HEK293T (cell line): ENCODE data around the gene ANTXRL.
"Not testable (repeated sequence)": the region's sequence is repeated elsewhere in the genome, so short reads cannot be mapped to it uniquely, and the experiment has no call there.

ENCODE experiments used
- CTCF ChIA-PET: fragments of 350-600 bp; formaldehyde crosslinking; extraction: SDS; loops from one replicate; lab custom pipeline; 2021; ENCODE audit warnings: antibody characterized with exemption, inconsistent platforms; lab: Yijun Ruan, JAX
- POLR2A ChIA-PET: fragments of 350-600 bp; formaldehyde crosslinking; extraction: SDS; loops from one replicate; lab custom pipeline; 2020; ENCODE audit warnings: antibody characterized with exemption, inconsistent platforms; lab: Yijun Ruan, JAX
- DNase-seq: peaks from one replicate; pipeline ENCODE4 v3.0.0; 2012; ENCODE audit warnings: mixed read lengths; ENCODE audit errors: extremely low spot score
- ARNT ChIP-seq: fragments of 450-650 bp; IDR thresholded peaks from 2 replicates; pipeline ENCODE4 v1.6.1; 2017; ENCODE audit warnings: mild to moderate bottlenecking
- BHLHE40 ChIP-seq: fragments of 450-650 bp; IDR thresholded peaks from 2 replicates; pipeline ENCODE4 v1.6.1; 2016; ENCODE audit warnings: mild to moderate bottlenecking, moderate library complexity, borderline replicate concordance
- CTBP1 ChIP-seq: fragments of 450-650 bp; IDR thresholded peaks from 2 replicates; pipeline ENCODE4 v1.6.1; 2016; ENCODE audit warnings: borderline replicate concordance
- ELF4 ChIP-seq: fragments of 450-650 bp; IDR thresholded peaks from 2 replicates; pipeline ENCODE4 v1.6.1; 2017; ENCODE audit warnings: antibody characterized with exemption
- FOXA1 ChIP-seq: fragments of 450-650 bp; IDR thresholded peaks from 2 replicates; pipeline ENCODE4 v1.6.1; 2016; ENCODE audit warnings: mild to moderate bottlenecking
- FOXK2 ChIP-seq: fragments of 450-650 bp; IDR thresholded peaks from 2 replicates; pipeline ENCODE4 v1.6.1; 2016; ENCODE audit warnings: mild to moderate bottlenecking
- FOXM1 ChIP-seq: fragments of 450-650 bp; IDR thresholded peaks from 2 replicates; pipeline ENCODE4 v1.6.1; 2017; ENCODE audit warnings: mild to moderate bottlenecking, borderline replicate concordance
- HDGF ChIP-seq: fragments of 450-650 bp; IDR thresholded peaks from 2 replicates; pipeline ENCODE4 v1.6.1; 2017; ENCODE audit warnings: antibody characterized with exemption, borderline replicate concordance
- L3MBTL2 ChIP-seq: fragments of 450-650 bp; conservative IDR thresholded peaks from 2 replicates; pipeline ENCODE4 v1.6.1; 2016; ENCODE audit warnings: mild to moderate bottlenecking
- LEF1 ChIP-seq: fragments of 450-650 bp; IDR thresholded peaks from 2 replicates; pipeline ENCODE4 v1.6.1; 2017; ENCODE audit warnings: mild to moderate bottlenecking, borderline replicate concordance
- NFRKB ChIP-seq: fragments of 450-650 bp; IDR thresholded peaks from 2 replicates; pipeline ENCODE4 v1.6.1; 2016; ENCODE audit warnings: mild to moderate bottlenecking, moderate library complexity
- SP1 ChIP-seq: fragments of 450-650 bp; IDR thresholded peaks from 2 replicates; pipeline ENCODE4 v1.6.1; 2017
- SUZ12 ChIP-seq: fragments of 450-650 bp; IDR thresholded peaks from 2 replicates; pipeline ENCODE4 v1.6.1; 2016; ENCODE audit warnings: mild to moderate bottlenecking
- TARDBP ChIP-seq: fragments of 450-650 bp; IDR thresholded peaks from 2 replicates; pipeline ENCODE4 v1.6.1; 2016
- ZNF384 ChIP-seq: fragments of 450-650 bp; IDR thresholded peaks from 2 replicates; pipeline ENCODE4 v1.6.1; 2016
- TF ChIP-seq, protein P1 (sequence below): fragments of 450-650 bp; IDR thresholded peaks from 2 replicates; pipeline ENCODE4 v1.6.1; 2016

Gene ANTXRL

DNA sequence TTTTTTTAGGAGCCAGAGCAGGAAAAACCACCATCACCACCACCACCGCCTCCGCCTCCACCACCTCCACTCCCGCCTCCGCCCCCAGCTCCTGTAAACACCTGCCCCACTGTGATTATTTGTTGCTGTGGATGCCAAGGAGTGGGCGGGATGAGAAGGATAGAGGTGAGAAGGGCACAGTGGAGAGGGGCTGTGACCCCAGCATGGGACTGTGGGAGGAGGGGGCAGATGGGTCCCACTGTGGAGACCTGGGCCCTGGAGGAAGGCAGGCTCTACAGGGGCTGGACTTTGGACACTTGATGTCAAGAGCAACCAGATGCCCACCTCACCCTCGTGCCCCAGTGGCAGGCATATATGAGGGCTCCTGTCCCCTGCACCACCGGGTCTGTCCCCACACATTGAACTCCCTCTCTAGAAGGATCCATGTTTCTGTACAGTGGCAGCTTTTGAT lies 24.7 kb downstream of the ANTXRL start:
- no peak for TF ChIP-seq SP1
- ChIA-PET POLR2A (no interaction called here), CTCF (no interaction called here)
- DNase-seq: no peak

DNA sequence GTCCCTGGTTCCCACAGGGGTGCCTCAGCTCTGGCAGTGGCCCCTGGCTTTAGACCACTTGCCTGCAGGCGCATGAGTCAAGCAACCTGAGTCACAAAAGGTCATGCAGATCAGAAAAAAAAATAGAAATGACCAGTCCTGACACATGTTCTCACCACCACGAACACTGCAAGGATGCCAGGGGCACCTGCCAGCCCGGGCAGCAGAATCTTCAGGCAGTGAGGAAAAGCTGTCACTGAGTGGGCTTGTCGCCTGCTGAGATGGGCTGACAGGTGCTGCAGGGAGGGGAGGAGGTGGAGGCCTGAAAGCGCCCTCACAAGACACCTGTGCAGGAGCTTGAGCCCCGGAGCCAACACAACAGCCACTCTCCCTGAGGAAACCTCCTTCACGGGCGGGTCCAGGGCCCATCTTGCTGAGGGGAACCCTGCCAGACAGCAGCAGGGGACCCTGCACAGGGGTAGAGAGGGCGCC lies 25.2 kb downstream of the ANTXRL start:
- POLR2A ChIA-PET, CTCF ChIA-PET, DNase-seq: not testable (repeated sequence)

DNA sequence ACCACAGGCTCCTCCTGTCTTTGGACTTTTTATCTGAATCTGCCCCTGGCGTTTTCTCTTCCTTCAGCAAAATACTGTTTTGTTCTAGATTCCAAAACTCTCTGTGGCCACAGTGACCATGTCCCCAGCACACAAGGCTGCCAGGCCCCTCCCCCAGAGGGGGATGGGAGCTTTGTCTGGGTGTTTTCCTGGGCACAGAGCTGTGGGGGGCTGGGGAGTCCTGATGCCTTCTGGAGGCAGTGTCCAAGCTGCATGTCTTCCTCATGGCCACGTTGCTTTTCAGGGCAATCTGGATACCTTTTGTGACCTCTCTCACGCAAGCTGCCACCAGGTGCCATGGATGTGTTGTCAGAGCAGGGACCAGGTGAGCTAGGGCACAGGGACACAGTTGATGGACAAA lies 26.2 kb downstream of the ANTXRL start:
- POLR2A ChIA-PET: no interaction called here
- DNase-seq: no peak
- TF ChIP-seq FOXA1 (no peak), SUZ12 (no peak), LEF1 (no peak), CTBP1 (no peak), SP1 (no peak), FOXK2 (no peak), NFRKB (no peak), BHLHE40 (no peak), ARNT (no peak), HDGF (no peak), FOXM1 (no peak), ZNF384 (no peak), L3MBTL2 (no peak), TARDBP (no peak), ELF4 (no peak)
- TF ChIP-seq, protein P1, sequence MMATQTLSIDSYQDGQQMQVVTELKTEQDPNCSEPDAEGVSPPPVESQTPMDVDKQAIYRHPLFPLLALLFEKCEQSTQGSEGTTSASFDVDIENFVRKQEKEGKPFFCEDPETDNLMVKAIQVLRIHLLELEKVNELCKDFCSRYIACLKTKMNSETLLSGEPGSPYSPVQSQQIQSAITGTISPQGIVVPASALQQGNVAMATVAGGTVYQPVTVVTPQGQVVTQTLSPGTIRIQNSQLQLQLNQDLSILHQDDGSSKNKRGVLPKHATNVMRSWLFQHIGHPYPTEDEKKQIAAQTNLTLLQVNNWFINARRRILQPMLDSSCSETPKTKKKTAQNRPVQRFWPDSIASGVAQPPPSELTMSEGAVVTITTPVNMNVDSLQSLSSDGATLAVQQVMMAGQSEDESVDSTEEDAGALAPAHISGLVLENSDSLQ: no peak
- CTCF ChIA-PET: no interaction called here

DNA sequence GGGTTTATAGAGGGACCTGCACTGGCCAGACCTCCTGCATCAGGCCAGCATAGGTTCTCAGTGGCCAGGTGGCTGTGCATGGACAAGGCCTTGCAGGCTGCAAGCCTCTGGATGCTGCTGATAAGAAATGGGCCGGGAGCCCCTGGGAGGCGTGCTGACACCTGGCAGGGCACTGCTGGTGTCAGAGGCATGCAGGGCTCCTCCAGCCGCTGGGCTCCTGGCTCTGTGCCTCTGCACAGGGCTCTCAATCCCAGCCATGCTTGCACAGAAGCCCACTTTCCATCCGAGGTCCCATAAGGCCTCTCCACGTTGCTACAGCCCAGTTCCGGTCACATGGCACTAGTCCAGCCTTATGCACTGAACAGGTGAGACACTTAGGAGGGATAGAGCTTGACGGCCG lies 27.3 kb downstream of the ANTXRL start:
- DNase-seq: no peak
- ChIA-PET CTCF (interaction anchor here (0.6 kb wide), 1 partner anchor 96 kb away, joined by 3 read pairs; no protein-coding TSS in a partner anchor), POLR2A (no interaction called here)
- TF ChIP-seq L3MBTL2 (no peak), FOXA1 (no peak), ELF4 (no peak), SP1 (no peak), LEF1 (no peak)

GRCh38 chr10:46315071-46315860 lies 28.5 kb downstream of the ANTXRL start:
- CTCF ChIA-PET, DNase-seq: not testable (repeated sequence)

GRCh38 chr10:46317370-46317769 lies 30.6 kb downstream of the ANTXRL start:
- ChIA-PET CTCF (no interaction called here), POLR2A (no interaction called here)
- TF ChIP-seq FOXK2 (no peak), HDGF (no peak), TARDBP (no peak), SP1 (no peak), ZNF384 (no peak), LEF1 (no peak), NFRKB (no peak), SUZ12 (no peak), FOXM1 (no peak), CTBP1 (no peak), ELF4 (no peak), ARNT (no peak), BHLHE40 (no peak), L3MBTL2 (no peak)
- TF ChIP-seq, protein P1: no peak
- DNase-seq: no peak

More at GRCh38 chr10:46315071-46315860, 28.5 kb downstream of the ANTXRL start:
- POLR2A ChIA-PET: not testable (repeated sequence)

GRCh38 chr10:46317889-46318288 lies 31.1 kb downstream of the ANTXRL start:
- ChIA-PET CTCF (no interaction called here), POLR2A (no interaction called here)
- TF ChIP-seq SUZ12 (no peak), SP1 (no peak), FOXK2 (no peak), BHLHE40 (no peak), NFRKB (no peak), CTBP1 (no peak), LEF1 (no peak)
- DNase-seq: no peak
